Cardiac muscle cell (in vitro differentiated cells and primary cell): ENCODE results near the gene ALOX12. TPM values are rescaled to one million over a fixed set of nuclear protein-coding genes. Genes with fewer than 3 reads are reported as not detected.

ENCODE experiments used
- DNase-seq, 2 donors: peaks; one replicate each; pipeline versions ENCODE4 v3.0.0 to v3.0.0-alpha.2; 2010 to 2017; ENCODE audit warnings: low read depth in 1 of 2, low spot score in 1 of 2
- H3K27ac ChIP-seq: fragments of 200-600 bp; sonication (generic); 2 replicates; pipeline ENCODE4 v1.5.1; 2016
- H3K27me3 ChIP-seq: fragments of 200-600 bp; sonication (generic); 2 replicates; pipeline ENCODE4 v1.6.0; 2016; ENCODE audit warnings: control low read depth
- H3K36me3 ChIP-seq: fragments of 200-600 bp; sonication (generic); 2 replicates; pipeline ENCODE4 v1.5.1; 2016; ENCODE audit warnings: control low read depth
- H3K4me1 ChIP-seq: fragments of 200-600 bp; sonication (generic); 2 replicates; pipeline ENCODE4 v1.8.1; 2017; ENCODE audit warnings: low read depth, mild to moderate bottlenecking, mixed run types
- H3K4me3 ChIP-seq: fragments of 200-600 bp; sonication (generic); 2 replicates; pipeline ENCODE4 v1.5.1; 2016; ENCODE audit warnings: mild to moderate bottlenecking
- H3K9me3 ChIP-seq: fragments of 200-600 bp; sonication (generic); 2 replicates; pipeline ENCODE4 v1.5.1; 2017; ENCODE audit warnings: low read depth, mild to moderate bottlenecking, control low read depth
- CTCF ChIP-seq: IDR thresholded peaks from 2 replicates; pipeline ENCODE4 v1.5.1; 2012; ENCODE audit warnings: low read depth, mild to moderate bottlenecking, low read length
- polyA plus RNA-seq: library from polyadenylated mRNA; unstranded; fragments of >200 nt; fragmentation: Nextera tagmentation; extraction: Ambion mirVana; gene quantifications from 2 replicates; pipeline ENCODE4 v1.2.1, GENCODE V29; 2016
- total RNA-seq: library from RNA; depleted of rRNA; stranded (reverse); fragments of >200 nt; gene quantifications from 2 replicates; pipeline ENCODE4 v1.2.3, GENCODE V29; 2016

ALOX12 gene
- total and polyA plus RNA-seq, 2 experiments from 2014 or later, result 1.7 to 2.5 TPM

GRCh38 chr17:7017827-7018200 is 22.0 kb downstream of the ALOX12 start:
- H3K4me3 ChIP-seq, result no peak overlapping the region
- H3K27me3 ChIP-seq, result peaks cover 9% of the 10 kb centered on the region
- H3K36me3 ChIP-seq, result no peaks in the 10 kb centered on the region
- TF ChIP-seq CTCF, result no peak
- no peaks in the 10 kb centered on the region for H3K9me3 ChIP-seq
- H3K27ac ChIP-seq, result no peak overlapping the region
- peaks cover 11% of the 10 kb centered on the region for H3K4me1 ChIP-seq
- no peak for DNase-seq

DNA sequence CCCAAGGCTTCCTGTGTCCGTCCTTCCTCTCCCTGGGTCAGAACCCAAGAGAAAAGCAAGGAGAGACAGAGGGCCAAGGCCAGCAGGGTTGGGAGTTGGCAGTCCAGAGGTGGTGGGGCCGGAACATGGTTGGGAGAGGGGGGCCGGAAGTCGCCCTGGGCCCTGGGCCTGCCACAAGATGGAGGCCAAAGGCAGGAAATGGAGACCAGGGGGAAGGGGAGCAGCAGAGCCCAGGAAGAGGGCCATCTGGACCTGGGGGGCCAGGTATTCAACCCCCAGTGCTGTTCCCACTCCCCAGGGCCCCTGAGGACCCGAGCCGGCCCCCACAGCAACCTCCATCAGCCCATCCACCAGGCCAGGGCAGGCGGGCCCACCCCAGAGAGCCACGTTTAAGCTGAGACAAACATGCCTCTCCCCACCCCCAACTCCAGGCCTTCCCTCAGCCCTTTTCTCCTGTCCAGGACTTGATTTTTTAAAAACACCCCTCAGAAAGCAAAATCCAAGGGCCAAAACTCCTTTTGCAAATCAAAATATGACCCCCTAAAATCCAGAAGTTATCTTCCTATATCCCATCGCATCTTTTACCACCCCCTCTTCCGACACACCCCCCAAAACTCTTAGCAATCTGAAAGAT is 22.6 kb downstream of the ALOX12 start:
- no peak for TF ChIP-seq CTCF
- no peak overlapping the region for H3K4me3 ChIP-seq
- H3K9me3 ChIP-seq, result no peaks in the 10 kb centered on the region
- no peak overlapping the region for H3K27ac ChIP-seq
- no peak for DNase-seq
- peaks cover 15% of the 10 kb centered on the region for H3K27me3 ChIP-seq
- H3K36me3 ChIP-seq, result no peaks in the 10 kb centered on the region
- H3K4me1 ChIP-seq, result peaks cover 6% of the 10 kb centered on the region

GRCh38 chr17:7019367-7019766 is 23.5 kb downstream of the ALOX12 start:
- H3K4me3 ChIP-seq, result no peak overlapping the region

DNA sequence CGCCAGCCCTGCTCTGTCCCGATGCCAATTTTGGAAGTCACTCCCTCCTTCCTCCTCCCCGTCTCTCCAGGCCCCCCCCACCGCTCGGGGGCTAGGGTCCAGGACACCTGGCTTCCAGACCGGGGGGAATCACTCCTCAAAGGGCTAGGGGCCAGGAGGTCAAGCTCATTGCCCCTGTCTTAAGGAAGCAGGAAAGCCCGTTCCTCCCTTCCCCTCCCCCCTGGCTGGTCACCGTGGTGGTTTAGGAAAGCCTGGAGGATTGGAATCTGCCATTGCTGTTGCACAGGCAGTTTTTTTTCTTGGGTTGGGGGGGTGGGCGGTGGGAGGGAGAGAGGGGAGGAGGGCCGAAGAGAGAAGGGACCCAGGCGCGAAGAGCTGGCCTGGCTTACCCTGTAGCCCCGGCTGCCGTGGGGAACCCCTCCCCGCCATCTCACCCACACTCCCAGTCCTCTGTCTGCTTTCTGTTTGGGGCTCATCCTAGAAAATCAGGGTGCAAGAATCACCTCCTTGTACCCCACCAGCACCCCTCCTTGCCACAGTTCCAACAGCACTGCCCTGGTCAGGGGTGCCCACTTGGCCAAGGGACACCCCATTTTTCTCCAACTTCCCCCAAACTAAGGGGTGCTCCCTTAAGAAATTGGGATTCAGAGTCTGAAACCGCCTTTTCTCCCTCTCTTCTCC is 24.1 kb downstream of the ALOX12 start:
- no peaks in the 10 kb centered on the region for H3K4me1 ChIP-seq
- peak; percentile 76 for DNase-seq
- H3K27ac ChIP-seq, result no peak overlapping the region

More at GRCh38 chr17:7019367-7019766, 23.5 kb downstream of the ALOX12 start:
- no peaks in the 10 kb centered on the region for H3K9me3 ChIP-seq
- peaks cover 22% of the 10 kb centered on the region for H3K27me3 ChIP-seq
- H3K36me3 ChIP-seq, result no peaks in the 10 kb centered on the region
- TF ChIP-seq CTCF, result no peak
- DNase-seq, result no peak
- H3K4me1 ChIP-seq, result no peaks in the 10 kb centered on the region
- no peak overlapping the region for H3K27ac ChIP-seq

More for the DNA sequence above, 24.1 kb downstream of the ALOX12 start:
- TF ChIP-seq CTCF, result no peak
- Histone ChIP-seq H3K9me3 (no peaks in the 10 kb centered on the region), H3K4me3 (no peak overlapping the region), H3K36me3 (no peaks in the 10 kb centered on the region), H3K27me3 (peaks cover 22% of the 10 kb centered on the region)
